ENCODE results near the gene ZC3H10.
"Not testable (repeated sequence)": the region's sequence is repeated elsewhere in the genome, so short reads cannot be mapped to it uniquely, and the experiment has no call there.

ZC3H10 gene

GRCh38 chr12:56117778-56118687, at the start of gene ZC3H10:
Gene ZC3H10, plus strand, starts transcription at chr12:56118266. Its CDS starts 2,297 bp downstream, at chr12:56120563.
- Histone ChIP-seq H3K9me3 (ENCODE audit: insufficient read depth, low read length) (no peaks in the 10 kb centered on the region), H3K4me1 (ENCODE audit: insufficient read depth, insufficient read length) (no peaks in the 10 kb centered on the region), H3K36me3 (ENCODE audit: insufficient read depth, insufficient read length, low read length) (peaks cover 46% of the 10 kb centered on the region), H3K4me3 (ENCODE audit: insufficient read length, low read depth) (peak within 1 kb of the TSS; percentile 91), H3K27me3 (ENCODE audit: insufficient read depth, insufficient read length) (no peaks in the 10 kb centered on the region), H3K9ac (ENCODE audit: insufficient read length, low read depth) (peak within 1 kb of the TSS; percentile 99)
- TF ChIP-seq YY1 (IDR thresholded peaks at IDR 0.05; ENCODE audit: insufficient read depth, insufficient read length) (no peak), ZNF274 (IDR thresholded peaks at IDR 0.05; ENCODE audit: low read depth, low read length) (no peak)
- DNase-seq (ENCODE audit: low read depth, low spot score): peak; percentile 99

GRCh38 chr12:56071648-56072047, 46.4 kb upstream of the ZC3H10 start:
- TF ChIP-seq ZNF274 (IDR thresholded peaks at IDR 0.05; ENCODE audit: low read depth, low read length) (no peak), YY1 (IDR thresholded peaks at IDR 0.05; ENCODE audit: insufficient read depth, insufficient read length) (no peak), SUZ12 (IDR thresholded peaks at IDR 0.05; ENCODE audit: extremely low read depth, insufficient read depth, insufficient read length) (no peak)

GRCh38 chr12:56074396-56074795, 43.7 kb upstream of the ZC3H10 start:
- no peaks in the 10 kb centered on the region for H3K36me3 ChIP-seq (ENCODE audit: insufficient read depth, insufficient read length, low read length)
- no peak for DNase-seq (ENCODE audit: low read depth, low spot score)
- TF ChIP-seq ZNF274 (IDR thresholded peaks at IDR 0.05; ENCODE audit: low read depth, low read length): no peak
- TF ChIP-seq YY1 (IDR thresholded peaks at IDR 0.05; ENCODE audit: insufficient read depth, insufficient read length): no peak
- TF ChIP-seq SUZ12 (IDR thresholded peaks at IDR 0.05; ENCODE audit: extremely low read depth, insufficient read depth, insufficient read length): no peak
- no peaks in the 10 kb centered on the region for H3K4me1 ChIP-seq (ENCODE audit: insufficient read depth, insufficient read length)
- H3K27me3 ChIP-seq (ENCODE audit: insufficient read depth, insufficient read length): no peaks in the 10 kb centered on the region
- no peak overlapping the region for H3K4me3 ChIP-seq (ENCODE audit: insufficient read length, low read depth)
- H3K9ac ChIP-seq (ENCODE audit: insufficient read length, low read depth): no peak overlapping the region
- H3K9me3 ChIP-seq (ENCODE audit: insufficient read depth, low read length): peaks cover 6% of the 10 kb centered on the region; the same call in 1 of the 2 replicates

More at GRCh38 chr12:56071648-56072047, 46.4 kb upstream of the ZC3H10 start:
- Histone ChIP-seq H3K9ac (ENCODE audit: insufficient read length, low read depth) (no peak overlapping the region), H3K4me3 (ENCODE audit: insufficient read length, low read depth) (no peak overlapping the region), H3K4me1 (ENCODE audit: insufficient read depth, insufficient read length) (no peaks in the 10 kb centered on the region), H3K9me3 (ENCODE audit: insufficient read depth, low read length) (peaks cover under 1% of the 10 kb centered on the region; the same call in 1 of the 2 replicates), H3K27me3 (ENCODE audit: insufficient read depth, insufficient read length) (no peaks in the 10 kb centered on the region), H3K36me3 (ENCODE audit: insufficient read depth, insufficient read length, low read length) (no peaks in the 10 kb centered on the region)
- DNase-seq (ENCODE audit: low read depth, low spot score): no peak

- not testable (repeated sequence) for H3K9me3 ChIP-seq (ENCODE audit: insufficient read depth, low read length); H3K27me3 ChIP-seq (ENCODE audit: insufficient read depth, insufficient read length); H3K4me3 ChIP-seq (ENCODE audit: insufficient read length, low read depth); H3K36me3 ChIP-seq (ENCODE audit: insufficient read depth, insufficient read length, low read length); H3K9ac ChIP-seq (ENCODE audit: insufficient read length, low read depth); DNase-seq (ENCODE audit: low read depth, low spot score)
- peaks cover 10% of the 10 kb centered on the region for H3K4me1 ChIP-seq (ENCODE audit: insufficient read depth, insufficient read length)
These were observed 40.1 kb upstream of the ZC3H10 start for GRCh38 chr12:56077966-56078365.

- Histone ChIP-seq H3K9ac (ENCODE audit: insufficient read length, low read depth) (no peak overlapping the region), H3K27me3 (ENCODE audit: insufficient read depth, insufficient read length) (no peaks in the 10 kb centered on the region), H3K9me3 (ENCODE audit: insufficient read depth, low read length) (peaks cover 6% of the 10 kb centered on the region; the same call in 1 of the 2 replicates), H3K4me1 (ENCODE audit: insufficient read depth, insufficient read length) (peaks cover 10% of the 10 kb centered on the region), H3K4me3 (ENCODE audit: insufficient read length, low read depth) (no peak overlapping the region), H3K36me3 (ENCODE audit: insufficient read depth, insufficient read length, low read length) (no peaks in the 10 kb centered on the region)
- no peak for DNase-seq (ENCODE audit: low read depth, low spot score)
- TF ChIP-seq ZNF274 (IDR thresholded peaks at IDR 0.05; ENCODE audit: low read depth, low read length) (no peak), YY1 (IDR thresholded peaks at IDR 0.05; ENCODE audit: insufficient read depth, insufficient read length) (no peak), SUZ12 (IDR thresholded peaks at IDR 0.05; ENCODE audit: extremely low read depth, insufficient read depth, insufficient read length) (no peak)
These were observed 39.6 kb upstream of the ZC3H10 start for GRCh38 chr12:56078427-56078826.

- Histone ChIP-seq H3K4me1 (ENCODE audit: insufficient read depth, insufficient read length) (peaks cover 10% of the 10 kb centered on the region), H3K27me3 (ENCODE audit: insufficient read depth, insufficient read length) (no peaks in the 10 kb centered on the region), H3K4me3 (ENCODE audit: insufficient read length, low read depth) (peak overlapping the region; percentile 91), H3K9me3 (ENCODE audit: insufficient read depth, low read length) (peaks cover 6% of the 10 kb centered on the region; the same call in 1 of the 2 replicates), H3K36me3 (ENCODE audit: insufficient read depth, insufficient read length, low read length) (no peaks in the 10 kb centered on the region), H3K9ac (ENCODE audit: insufficient read length, low read depth) (peak overlapping the region; percentile 98)
- DNase-seq (ENCODE audit: low read depth, low spot score): peak; percentile 83
- TF ChIP-seq YY1 (IDR thresholded peaks at IDR 0.05; ENCODE audit: insufficient read depth, insufficient read length): no peak
These were observed 38.9 kb upstream of the ZC3H10 start for GRCh38 chr12:56078931-56079722.
